Urothelium cell line (cell line): ENCODE results near the gene NFS1.
A peak's percentile ranks its signal among the peaks of the same experiment; 100 is the strongest.
"Not testable (repeated sequence)": the region's sequence is repeated elsewhere in the genome, so short reads cannot be mapped to it uniquely, and the experiment has no call there.

Source experiments
- DNase-seq: peaks from one replicate; pipeline ENCODE4 v3.0.0; 2011; ENCODE audit warnings: low spot score, mixed read lengths
- FAIRE-seq: peaks from 2 replicates; lab custom pipeline; 2011; peaks lifted over from hg19 to GRCh38; lab: Jason Lieb, UNC

Gene NFS1

DNA sequence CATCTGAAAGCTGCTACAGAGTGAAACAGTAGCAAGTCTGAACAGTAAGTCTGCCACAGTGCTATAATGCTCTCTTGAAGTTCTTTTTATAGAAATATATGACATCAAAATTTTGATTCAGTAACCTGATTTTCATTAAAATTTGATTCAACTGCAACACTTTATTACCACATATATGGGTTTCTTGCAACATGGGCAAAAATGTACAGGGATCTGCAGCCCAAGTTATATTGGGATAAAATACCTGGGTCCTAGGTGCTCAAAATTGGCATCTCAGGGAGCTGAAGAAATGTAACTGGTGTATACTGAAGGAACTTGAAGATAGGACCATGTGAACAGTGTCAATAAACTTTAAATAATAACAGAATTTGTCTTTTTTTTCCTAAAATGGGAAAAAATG is 10.9 kb upstream of the NFS1 start:
- no peak for DNase-seq
- FAIRE-seq, result no peak

DNA sequence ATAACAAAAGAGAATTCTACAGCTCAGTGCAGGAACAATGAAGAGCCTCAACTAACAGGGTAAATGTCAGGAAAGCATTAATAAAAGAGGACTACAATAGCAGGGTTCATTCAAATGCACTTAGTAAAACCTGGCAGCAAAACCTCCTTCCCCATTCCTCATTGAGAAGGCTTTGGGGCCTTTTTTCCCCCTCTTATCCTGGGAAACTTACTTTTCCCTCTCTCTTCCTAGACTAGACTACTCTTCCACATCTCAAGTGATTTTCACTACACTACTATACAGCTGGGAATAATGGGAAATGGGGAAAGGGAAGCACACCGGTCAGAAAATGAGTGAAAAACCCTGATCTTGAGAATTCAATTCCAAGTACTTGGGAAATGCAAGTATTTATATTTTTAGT is 10.1 kb upstream of the NFS1 start:
- FAIRE-seq (no peak), DNase-seq (no peak)

DNA sequence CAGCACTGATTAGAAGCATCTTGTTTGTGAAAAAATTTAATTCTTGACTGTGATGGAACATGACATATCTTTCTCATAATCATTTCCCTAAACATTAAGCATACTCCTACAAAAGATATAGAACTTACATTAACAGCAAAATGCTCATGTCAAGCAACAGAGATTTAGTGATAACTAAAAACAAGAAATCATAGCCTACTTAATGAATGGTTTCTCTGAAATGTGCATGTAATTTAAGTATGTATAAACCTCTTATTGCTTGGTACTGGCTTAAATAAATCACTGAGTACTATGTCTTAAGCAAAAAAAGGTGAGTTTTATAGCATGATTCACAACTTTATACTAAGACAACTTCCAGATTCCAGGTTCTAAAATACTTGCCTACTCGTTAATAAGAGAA is 9.3 kb upstream of the NFS1 start:
- DNase-seq, result no peak
- no peak for FAIRE-seq

DNA sequence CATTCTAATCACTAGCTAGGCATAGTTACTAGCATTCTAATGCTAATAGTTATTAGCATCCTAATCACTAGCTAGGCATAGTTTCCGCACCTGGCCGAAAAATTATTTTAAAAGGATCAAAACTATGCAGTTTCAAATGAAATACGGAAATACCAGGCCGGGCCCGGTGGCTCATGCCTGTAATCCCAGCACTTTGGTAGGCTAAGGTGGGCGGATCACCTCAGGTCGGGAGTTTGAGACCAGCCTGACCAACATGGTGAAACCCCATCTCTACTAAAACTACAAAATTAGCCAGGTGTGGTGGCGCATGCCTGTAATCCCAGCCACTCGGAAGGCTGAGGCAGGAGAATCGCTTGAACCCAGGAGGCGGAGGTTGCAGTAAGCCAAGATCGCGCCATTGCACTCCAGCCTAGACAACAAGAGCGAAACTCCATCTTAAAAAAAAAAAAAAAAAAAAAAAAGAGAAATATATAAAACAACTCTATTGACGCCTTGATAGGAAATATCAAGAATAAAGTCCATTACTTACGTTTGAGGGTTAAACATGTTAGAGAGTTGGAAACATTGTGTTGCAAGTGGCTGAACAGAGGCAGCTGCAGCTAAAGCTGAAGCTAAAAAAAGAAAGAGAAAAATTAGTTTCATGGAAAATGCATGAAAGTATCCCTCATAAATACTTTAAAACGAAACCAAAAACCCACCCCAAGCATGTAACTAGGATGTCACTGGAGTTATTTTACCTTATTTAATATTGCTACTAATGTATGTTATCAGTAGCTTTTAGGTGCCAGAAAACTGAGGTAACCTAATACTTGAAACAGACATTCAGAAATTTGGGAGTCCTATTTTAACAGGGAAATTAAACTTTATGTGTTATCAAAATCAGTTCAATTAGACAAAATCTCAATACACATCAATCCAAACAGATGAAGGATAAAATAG is 7.7 kb upstream of the NFS1 start:
- DNase-seq, FAIRE-seq: not testable (repeated sequence)

DNA sequence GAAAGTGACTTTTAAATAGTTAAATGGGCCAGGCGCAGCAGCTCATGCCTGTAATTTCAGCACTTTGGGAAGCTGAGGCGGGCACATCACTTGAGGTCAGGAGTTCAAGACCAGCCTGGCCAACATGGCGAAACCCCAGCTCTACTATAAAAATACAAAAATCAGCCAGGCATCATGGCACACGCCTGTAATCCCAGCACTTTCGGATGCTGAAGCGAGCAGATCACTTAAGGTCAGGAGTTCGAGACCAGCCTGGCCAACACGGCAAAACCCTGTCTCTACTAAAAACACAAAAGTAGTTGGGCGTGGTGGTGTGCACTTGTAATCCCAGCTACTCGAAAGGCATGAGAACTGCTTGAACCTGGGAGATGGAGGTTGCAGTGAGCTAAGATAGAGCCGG is 6.7 kb upstream of the NFS1 start:
- not testable (repeated sequence) for DNase-seq

DNA sequence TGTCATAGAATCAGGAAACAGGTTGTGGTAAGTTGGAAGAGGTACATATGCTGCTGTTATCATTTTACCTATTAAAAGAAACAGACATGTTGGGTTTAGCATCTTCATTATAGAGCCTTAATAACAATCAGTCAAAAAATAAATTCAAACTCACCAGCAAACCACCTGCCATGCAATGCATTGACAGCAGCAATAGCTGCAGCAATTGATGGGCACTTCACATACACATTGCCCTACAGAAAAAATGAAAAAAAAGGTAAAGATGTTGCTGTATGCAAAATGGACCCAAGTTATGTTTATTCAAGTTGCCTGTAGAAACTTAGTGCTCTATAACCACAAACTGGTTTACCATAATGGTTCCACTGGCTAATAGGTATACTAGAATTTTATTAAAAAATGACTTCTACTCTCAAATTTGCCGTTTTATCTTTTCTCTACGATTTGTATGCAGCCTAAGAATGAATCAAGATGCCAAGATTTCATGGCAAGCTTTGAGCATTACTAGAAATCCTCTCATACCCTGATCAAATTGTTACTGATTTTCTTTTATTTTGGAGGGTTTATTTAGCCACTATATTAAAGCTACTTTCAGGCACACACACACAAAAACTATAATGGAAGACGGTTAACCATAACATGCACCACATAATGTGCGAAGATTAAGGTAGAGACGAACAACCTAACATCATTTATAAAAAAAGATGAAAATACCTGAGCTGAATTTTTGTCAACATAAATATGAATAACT is 5.5 kb upstream of the NFS1 start:
- no peak for DNase-seq
- FAIRE-seq, result no peak

More for the DNA sequence above, 6.7 kb upstream of the NFS1 start:
- not testable (repeated sequence) for FAIRE-seq

DNA sequence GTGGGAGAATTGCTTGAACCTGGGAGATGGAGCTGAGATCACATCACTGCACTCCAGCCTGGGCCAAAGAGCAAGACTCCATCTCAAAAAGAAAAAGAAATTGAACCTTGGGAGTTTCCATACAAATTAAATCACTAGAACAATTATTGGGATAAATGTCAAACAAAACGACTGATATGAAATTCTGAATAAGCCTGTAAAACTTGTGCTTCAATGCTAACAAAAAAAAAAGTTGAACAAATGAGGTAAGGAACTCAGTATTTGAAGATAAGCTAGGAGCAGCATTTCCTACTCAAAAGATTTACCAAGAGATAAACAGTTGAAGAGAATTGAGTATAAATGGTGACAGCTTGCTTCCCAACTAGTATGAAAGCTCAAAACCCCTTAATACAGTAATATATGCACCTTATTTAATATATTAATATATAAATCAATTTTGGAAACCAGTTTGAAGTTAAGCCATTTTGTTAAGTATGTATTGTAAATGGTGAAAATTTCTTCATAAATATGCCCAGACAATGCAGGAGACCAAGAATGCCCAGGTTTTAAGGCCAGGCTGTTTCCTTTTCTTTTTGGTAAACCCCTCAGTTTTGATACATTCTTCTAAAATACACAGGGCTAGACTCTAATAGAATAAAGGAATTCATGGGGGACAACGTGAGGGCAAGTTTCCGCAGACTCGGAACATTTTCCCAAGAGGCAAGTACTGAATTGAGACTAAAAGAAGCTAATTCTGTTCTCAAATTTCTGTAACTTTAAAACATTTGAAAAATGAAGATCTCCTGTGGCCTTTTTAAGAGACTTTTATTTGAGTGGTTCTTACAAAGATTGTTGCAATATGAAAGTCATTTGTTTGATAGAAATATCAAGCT is 3.9 kb upstream of the NFS1 start:
- FAIRE-seq, result no peak
- no peak for DNase-seq

DNA sequence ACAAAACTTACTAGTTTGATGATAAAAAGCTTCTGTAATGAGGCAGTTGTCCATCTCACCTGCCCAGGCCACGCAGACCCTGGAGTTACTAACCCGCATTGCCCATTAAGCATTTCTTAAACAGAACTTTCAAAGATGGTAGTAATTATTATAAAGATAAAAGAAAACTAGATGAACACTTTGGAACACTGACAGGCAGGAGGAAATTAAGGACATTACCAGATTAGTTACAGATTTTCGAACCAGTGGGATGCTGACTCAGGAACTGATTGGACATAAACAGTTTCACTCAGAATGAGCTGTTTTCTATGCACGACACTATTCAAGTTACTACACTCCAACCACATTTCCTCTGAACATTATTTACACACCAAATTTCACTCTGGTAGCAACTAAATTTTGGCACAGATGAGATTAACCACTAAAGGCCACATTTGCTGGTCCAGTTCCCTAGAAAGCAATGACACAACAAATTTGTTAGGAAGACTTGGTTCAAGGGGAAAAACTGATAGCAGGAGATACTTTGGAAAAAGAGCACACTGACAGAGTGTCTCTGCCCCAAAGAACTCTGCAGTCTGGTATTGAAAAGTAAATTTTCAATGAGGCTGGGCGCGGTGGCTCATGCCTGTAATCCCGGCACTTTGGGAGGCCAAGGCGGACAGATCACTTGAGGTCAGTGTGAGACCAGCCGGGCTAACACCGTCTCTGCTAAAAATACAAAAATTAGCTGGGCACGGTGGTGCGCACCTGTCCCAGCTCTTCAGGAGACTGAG is 3.1 kb upstream of the NFS1 start:
- no peak for FAIRE-seq
- DNase-seq, result no peak

DNA sequence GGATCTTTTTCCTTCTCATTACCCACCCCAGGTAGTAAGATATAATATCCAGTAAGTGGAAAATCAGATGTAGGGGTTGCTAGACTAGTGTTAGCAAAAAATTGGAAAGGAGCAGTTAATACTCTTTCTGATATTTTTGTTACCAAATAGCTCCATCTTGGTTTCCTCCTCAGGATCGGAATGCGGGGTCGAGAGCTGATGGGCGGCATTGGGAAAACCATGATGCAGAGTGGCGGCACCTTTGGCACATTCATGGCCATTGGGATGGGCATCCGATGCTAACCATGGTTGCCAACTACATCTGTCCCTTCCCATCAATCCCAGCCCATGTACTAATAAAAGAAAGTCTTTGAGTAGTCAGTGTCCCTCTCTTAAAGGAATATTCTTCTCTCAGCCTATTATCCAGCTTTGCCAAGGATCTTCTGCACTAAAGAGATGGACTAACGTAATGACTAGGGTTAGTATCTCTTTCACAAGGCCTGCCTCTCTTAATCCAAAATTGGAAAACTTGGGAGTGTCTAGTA is 1.5 kb upstream of the NFS1 start:
- no peak for FAIRE-seq
- no peak for DNase-seq

DNA sequence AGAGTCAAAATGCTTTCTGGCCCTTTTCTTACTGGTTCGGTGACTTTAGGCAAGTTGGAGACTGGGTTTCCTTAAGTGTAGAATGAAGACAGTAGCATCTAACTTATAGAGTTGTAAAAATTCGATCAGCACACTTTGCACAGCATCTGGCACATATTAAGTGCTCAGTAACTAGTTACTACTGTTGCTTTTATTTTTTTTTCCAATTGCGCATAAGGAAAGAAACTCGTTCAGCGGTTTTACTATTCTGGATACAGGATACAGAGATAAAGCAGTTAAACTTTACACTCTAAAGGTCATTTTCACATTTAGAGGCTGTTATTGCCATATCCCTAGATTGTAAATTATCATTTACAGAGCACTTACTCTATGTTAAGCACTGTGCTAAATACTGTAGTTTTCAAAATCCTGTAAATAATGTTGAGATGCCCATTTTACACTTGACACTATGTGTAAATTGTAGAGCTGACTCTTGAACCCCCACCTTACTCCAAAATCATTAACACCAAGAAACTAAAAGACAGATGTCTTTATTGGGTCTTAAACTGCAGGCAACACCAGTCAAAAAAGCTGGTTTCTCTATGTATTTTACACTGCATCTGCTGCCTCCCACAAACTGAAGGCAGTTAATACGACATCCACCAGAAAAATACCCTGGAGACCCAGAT is 939 bp upstream of the NFS1 start:
- DNase-seq (no peak), FAIRE-seq (no peak)

DNA sequence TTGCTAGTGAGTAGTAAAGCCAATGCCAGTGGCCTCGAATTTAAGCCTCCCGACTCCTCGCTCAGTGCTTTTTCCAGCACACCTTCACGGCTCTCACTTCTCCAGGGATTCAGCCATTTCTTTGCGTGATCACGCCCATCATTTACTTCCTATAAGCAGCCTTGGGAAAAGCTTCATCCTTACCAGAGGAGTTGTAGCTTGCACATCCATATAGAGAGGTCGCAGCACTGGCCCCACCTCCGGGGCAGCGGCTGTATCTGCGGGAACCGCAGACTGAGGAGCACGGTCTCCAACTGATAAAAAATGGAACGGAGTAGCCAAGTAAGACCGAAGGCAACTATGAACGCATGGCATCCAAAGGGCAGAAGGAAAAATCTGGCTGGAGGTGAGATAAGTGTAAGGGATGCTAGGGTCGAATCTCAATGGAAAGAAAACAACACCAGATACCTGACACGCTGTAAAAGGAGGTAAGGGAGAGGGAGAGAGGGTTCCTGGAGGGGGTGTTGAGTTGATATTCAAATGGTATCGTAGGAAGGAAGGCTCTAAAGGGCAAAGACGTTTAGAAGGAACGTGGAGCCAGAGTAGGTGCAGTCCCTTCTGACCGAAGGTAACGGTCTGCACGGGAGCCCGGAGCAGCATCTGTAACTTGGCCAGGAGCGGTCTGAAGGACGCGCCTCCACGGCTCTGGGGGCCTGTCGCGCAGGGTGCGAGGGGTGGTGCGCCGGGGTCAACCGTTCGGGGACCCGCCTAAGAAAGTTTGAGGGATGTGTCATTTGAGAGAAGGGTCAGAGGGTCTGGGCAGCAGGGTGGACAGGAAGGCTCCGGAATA is 640 bp downstream of the NFS1 start:
- DNase-seq (peak; percentile 24), FAIRE-seq (no peak)

DNA sequence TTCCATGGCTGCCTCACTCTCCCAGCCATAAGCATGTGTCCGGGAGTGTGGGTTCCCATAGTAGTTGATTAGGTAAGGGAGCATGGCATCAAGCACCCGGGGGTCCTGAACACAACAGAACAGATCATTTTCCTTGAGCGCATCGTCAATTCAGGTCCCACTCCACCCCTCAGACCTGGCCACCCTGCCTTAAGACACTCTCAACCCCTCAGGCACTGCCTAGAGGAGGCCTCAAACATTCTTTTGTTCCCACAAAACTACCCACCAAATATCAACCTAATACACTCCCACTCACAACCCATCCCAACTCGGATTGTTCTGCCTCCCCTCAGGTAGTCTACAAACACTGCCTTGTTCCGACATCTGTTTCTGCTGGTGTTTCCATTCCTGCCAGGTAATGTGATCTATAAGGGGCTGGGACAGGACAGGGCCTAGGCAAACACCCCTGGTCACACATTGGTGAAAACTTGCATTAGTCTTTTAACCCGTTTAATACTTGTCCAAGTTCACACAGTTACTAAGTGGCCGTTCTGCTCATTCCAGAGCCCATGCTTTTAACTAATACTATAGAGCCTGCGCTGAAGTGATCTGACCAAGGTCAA is 1.4 kb downstream of the NFS1 start:
- FAIRE-seq, result no peak
- DNase-seq, result no peak

DNA sequence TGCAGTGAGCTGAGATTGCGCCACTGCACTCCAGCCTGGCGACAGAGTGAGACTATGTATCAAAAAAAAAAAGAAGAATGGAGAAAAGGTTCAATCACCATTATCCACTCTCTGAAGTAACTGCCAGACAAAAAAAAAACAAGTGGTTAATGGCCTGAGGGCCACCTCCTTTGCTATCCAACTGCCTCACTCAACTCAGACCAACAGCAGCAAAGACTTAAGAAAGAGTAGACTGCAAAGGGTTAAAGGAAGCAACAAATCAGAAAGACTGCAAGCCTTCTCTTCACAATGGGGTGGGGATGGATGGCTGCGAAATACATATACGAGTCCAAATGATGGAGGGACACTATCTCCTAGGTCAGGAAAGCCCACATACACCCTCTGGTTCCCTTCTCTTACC is 3.2 kb downstream of the NFS1 start:
- DNase-seq, result no peak

DNA sequence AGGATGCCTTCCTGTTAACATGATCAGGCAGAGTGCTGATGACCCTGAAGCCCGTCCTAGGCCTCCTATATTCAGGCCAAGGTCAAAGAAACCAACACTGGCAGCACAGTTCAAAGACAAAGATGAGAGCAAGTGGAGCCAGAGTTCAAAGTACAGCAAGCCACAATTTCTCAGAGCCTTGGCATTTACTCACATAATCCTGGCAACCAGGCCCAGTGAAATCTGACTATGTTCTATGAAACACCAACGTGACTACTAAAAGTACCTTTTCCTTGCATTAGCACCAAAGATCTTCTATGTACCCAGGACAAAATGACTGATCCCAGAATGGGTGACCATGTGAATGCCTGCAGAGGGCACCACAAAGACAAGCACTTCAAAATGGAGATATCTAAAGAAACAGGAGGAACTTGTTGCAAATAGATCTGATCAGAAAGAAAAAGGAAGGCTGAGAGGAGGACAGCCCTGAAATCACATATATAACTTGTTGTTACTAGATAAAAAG is 3.9 kb downstream of the NFS1 start:
- FAIRE-seq (no peak), DNase-seq (no peak)

More for the DNA sequence above, 3.2 kb downstream of the NFS1 start:
- no peak for FAIRE-seq

DNA sequence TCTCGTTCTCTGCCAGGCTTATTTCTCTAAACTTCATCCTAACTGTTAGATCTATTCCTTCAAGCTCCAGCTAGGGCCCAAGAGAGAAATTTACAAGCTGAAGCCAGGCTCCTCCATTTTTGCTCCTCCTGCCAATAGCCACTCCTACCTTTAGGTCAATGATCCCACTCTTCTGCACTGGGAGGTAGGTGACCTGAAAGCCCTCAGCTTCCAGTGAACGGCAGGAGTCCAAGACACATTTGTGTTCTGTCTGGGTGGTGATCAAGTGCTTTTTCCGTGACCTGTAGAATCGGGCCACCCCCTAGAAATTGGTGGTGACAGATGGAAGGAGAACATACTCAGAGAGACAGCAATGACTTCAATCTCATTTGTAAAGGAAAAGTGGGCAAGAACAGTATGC is 8.9 kb downstream of the NFS1 start:
- DNase-seq (no peak), FAIRE-seq (no peak)

DNA sequence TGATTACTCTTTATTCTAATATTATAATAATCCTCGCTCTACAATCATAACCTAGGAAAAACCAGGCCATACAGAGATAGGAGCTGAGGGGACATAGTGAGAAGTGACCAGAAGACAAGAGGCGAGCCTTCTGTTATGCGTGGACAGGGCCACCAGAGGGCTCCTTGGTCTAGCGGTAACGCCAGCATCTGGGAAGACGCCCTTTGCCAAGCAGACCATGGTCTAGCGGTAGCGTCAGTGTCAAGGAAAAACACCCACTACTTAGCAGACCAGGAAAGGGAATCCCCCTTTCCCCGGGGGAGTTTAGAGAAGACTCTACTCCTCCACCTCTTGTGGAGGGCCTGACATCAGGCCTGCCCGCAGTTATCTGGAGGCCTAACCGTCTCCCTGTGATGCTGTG is 12.3 kb downstream of the NFS1 start:
- FAIRE-seq, DNase-seq: not testable (repeated sequence)

DNA sequence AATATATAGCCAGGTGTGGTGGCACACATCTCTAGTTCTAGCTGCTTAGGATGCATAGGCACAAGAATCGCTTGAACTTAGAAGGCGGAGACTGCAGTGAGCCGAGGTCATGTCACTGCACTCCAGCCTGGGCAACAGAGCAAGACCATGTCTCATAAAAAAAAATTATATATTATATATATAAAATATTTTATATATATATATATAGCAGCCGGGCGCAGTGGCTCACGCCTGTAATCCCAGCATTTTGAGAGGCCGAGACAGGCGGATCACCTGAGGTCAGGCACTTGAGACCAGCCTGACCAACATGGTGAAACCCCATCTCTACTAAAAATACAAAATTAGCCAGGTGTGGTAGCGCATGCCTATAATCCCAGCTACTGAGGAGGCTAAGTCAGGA is 13.8 kb downstream of the NFS1 start:
- not testable (repeated sequence) for FAIRE-seq

DNA sequence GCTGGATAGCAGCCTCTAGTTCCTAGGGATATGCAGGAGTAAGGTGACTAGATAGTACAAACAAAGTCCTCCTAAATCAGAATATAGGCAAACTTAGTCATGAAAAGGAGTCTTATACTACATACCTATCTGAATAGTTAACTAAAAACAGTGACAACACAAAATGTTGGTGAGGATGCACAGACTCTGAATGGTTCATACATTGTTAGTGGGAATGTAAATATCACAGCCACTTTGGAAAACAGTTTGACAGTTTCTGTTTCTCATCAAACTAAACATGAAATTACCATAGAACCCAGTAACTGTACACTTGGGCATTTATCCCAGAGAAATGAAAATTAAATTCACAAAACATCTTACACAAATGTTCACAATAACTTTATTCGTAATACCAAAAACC is 17.2 kb downstream of the NFS1 start:
- no peak for FAIRE-seq
- no peak for DNase-seq

More for the DNA sequence above, 13.8 kb downstream of the NFS1 start:
- DNase-seq, result not testable (repeated sequence)
